B cell (primary cell): ENCODE results near the gene IWS1. TPM values are rescaled to one million over a fixed set of nuclear protein-coding genes. Genes with fewer than 3 reads are reported as not detected.
A peak's percentile ranks its signal among the peaks of the same experiment; 100 is the strongest.
"Not testable (repeated sequence)": the region's sequence is repeated elsewhere in the genome, so short reads cannot be mapped to it uniquely, and the experiment has no call there.

Experiments
- ATAC-seq: fragments of 200-7000 bp; cut with Tn5 transposase; one replicate; pipeline ENCODE4 v1.10.0; 2021; ENCODE audit warnings: low read depth, mild to moderate bottlenecking, moderate number of reproducible peaks, moderate library complexity
- CTCF ChIA-PET: fragments of 350-600 bp; sonication (Branson Sonifier 250); formaldehyde crosslinking; loops from one replicate; lab custom pipeline; 2021; ENCODE audit warnings: antibody characterized with exemption, inconsistent platforms; lab: Charles Lee
- POLR2A ChIA-PET: fragments of 350-600 bp; sonication (Branson Sonifier 250); formaldehyde crosslinking; loops from one replicate; lab custom pipeline; 2021; ENCODE audit warnings: antibody characterized with exemption; lab: Charles Lee
- DNase-seq: peaks from one replicate; pipeline ENCODE4 v3.0.0; 2013
- H2AFZ ChIP-seq: 2 replicates; pipeline ENCODE4 v1.6.1; 2012; ENCODE audit warnings: mild to moderate bottlenecking, low read depth, low read length; ENCODE audit not compliant: insufficient read depth, poor library complexity, severe bottlenecking
- H3K27ac ChIP-seq, 2 donors: 1 replicate in 1 of 2; 2 replicates in 1 of 2; pipeline ENCODE4 v1.5.1; 2012 to 2013; ENCODE audit warnings: low read length in 2 of 2, mild to moderate bottlenecking in 2 of 2, moderate library complexity in 1 of 2
- H3K27me3 ChIP-seq, 4 experiments: fragments of 200-600 bp in 1 of 4; sonication (generic) in 1 of 4; replicated peaks in 1 of 4; 1 replicate in 2 of 4; 2 replicates in 2 of 4; pipeline versions ENCODE4 v1.6.1 to v1.7.0; 2013 to 2016; ENCODE audit warnings: low read length in 3 of 4, mild to moderate bottlenecking in 2 of 4, mixed read lengths in 1 of 4, moderate library complexity in 1 of 4; ENCODE audit not compliant: insufficient read depth in 4 of 4, control insufficient read depth in 3 of 4; ENCODE audit errors: control extremely low read depth in 1 of 4
- H3K36me3 ChIP-seq, 2 experiments: replicated peaks in 1 of 2; 1 replicate in 1 of 2; 2 replicates in 1 of 2; pipeline versions ENCODE4 v1.6.1 to v1.7.1; 2013; ENCODE audit warnings: low read length in 1 of 2; ENCODE audit not compliant: insufficient read depth in 2 of 2, control insufficient read depth in 1 of 2; ENCODE audit errors: control extremely low read depth in 1 of 2, extremely low read depth in 1 of 2
- H3K4me1 ChIP-seq, 2 donors: fragments of 200-600 bp in 1 of 2; sonication (generic) in 1 of 2; 1 replicate in 1 of 2; 2 replicates in 1 of 2; pipeline versions ENCODE4 v1.5.1 to v1.6.1; 2013 to 2017; ENCODE audit warnings: low read length in 2 of 2; ENCODE audit not compliant: control insufficient read depth in 2 of 2, insufficient read depth in 2 of 2
- H3K4me2 ChIP-seq: replicated peaks from 2 replicates; pipeline ENCODE3; 2012; ENCODE audit warnings: mild to moderate bottlenecking, low read depth, low read length; ENCODE audit not compliant: poor library complexity, severe bottlenecking
- H3K4me3 ChIP-seq, 5 experiments: fragments of 200-600 bp in 1 of 5; sonication (generic) in 1 of 5; 1 replicate in 3 of 5; 2 replicates in 2 of 5; pipeline versions ENCODE4 v1.5.1 to v1.7.0; 2011 to 2016; ENCODE audit warnings: low read length in 4 of 5, mild to moderate bottlenecking in 4 of 5, low read depth in 2 of 5, control low read depth in 1 of 5, moderate library complexity in 1 of 5; ENCODE audit not compliant: insufficient read depth in 1 of 5; ENCODE audit errors: control extremely low read depth in 1 of 5, extremely low read depth in 1 of 5
- H3K79me2 ChIP-seq: fragments of 200-600 bp; sonication (generic); one replicate; pipeline ENCODE4 v1.6.0; 2016; ENCODE audit warnings: low read length; ENCODE audit not compliant: control insufficient read depth, insufficient read depth
- H3K9ac ChIP-seq: fragments of 200-600 bp; sonication (generic); 2 replicates; pipeline ENCODE4 v1.6.1; 2017; ENCODE audit warnings: mild to moderate bottlenecking, low read length, moderate library complexity
- H3K9me3 ChIP-seq, 3 donors: one replicate each; pipeline versions ENCODE4 v1.6.1 to v1.7.1; 2013; ENCODE audit warnings: low read length in 2 of 3; ENCODE audit not compliant: control insufficient read depth in 2 of 3, insufficient read depth in 1 of 3; ENCODE audit errors: control extremely low read depth in 1 of 3
- H4K20me1 ChIP-seq: 2 replicates; pipeline ENCODE4 v1.6.0; 2012; ENCODE audit warnings: mild to moderate bottlenecking, low read length; ENCODE audit not compliant: insufficient read depth, control insufficient read depth, poor library complexity, severe bottlenecking
- H3K27ac Mint-ChIP-seq: one replicate; pipeline ENCODE4 v1.8.0; 2021; ENCODE audit warnings: mixed read lengths
- H3K27me3 Mint-ChIP-seq: one replicate; pipeline ENCODE4 v1.8.0; 2021; ENCODE audit warnings: mixed read lengths
- H3K4me1 Mint-ChIP-seq: one replicate; pipeline ENCODE4 v1.8.0; 2021; ENCODE audit warnings: mixed read lengths
- H3K4me3 Mint-ChIP-seq: one replicate; pipeline ENCODE4 v1.8.0; 2021; ENCODE audit warnings: mixed read lengths
- H3K9me3 Mint-ChIP-seq: one replicate; pipeline ENCODE4 v1.8.0; 2022; ENCODE audit warnings: mixed read lengths; ENCODE audit not compliant: insufficient read depth
- CTCF ChIP-seq: fragments of 200-600 bp; IDR thresholded peaks from one replicate; pipeline ENCODE4 v1.8.0; 2022; ENCODE audit warnings: antibody characterized with exemption, mild to moderate bottlenecking
- EZH2 ChIP-seq: IDR thresholded peaks from 2 replicates; pipeline ENCODE4 v1.6.1; 2012; ENCODE audit warnings: borderline replicate concordance, low read depth, mild to moderate bottlenecking, moderate library complexity, low read length; ENCODE audit not compliant: insufficient read depth, poor library complexity, severe bottlenecking
- WGBS: methylation state at CpG from one replicate; pipeline ENCODE4 v1.1.5; 2013; ENCODE audit warnings: missing lambda C conversion rate; ENCODE audit not compliant: insufficient coverage; 5-methylcytosine and 5-hydroxymethylcytosine counted together
- intact Hi-C: fragments of 100-400 bp; cut with micrococcal nuclease; formaldehyde crosslinking; loops from one replicate; pipeline ENCODE4 v1.10.0; 2022
- polyA plus RNA-seq: library from polyadenylated mRNA; depleted of rRNA; stranded (reverse); fragments of >200 nt; gene quantifications from 2 replicates; pipeline ENCODE4 v1.2.3, GENCODE V29; 2012
- total RNA-seq, 2 donors: library from RNA; stranded (reverse); fragments of 120-200 nt in 1 of 2; gene quantifications; 1 replicate in 1 of 2; 2 replicates in 1 of 2; pipeline versions ENCODE4 v1.2.3 to v1.2.4, GENCODE V29; 2013 to 2022

Gene IWS1
- total and polyA plus RNA-seq, 2 donors (not counting 1 experiment from before 2014, with no cell fraction given): 22.5 to 45.9 TPM

DNA sequence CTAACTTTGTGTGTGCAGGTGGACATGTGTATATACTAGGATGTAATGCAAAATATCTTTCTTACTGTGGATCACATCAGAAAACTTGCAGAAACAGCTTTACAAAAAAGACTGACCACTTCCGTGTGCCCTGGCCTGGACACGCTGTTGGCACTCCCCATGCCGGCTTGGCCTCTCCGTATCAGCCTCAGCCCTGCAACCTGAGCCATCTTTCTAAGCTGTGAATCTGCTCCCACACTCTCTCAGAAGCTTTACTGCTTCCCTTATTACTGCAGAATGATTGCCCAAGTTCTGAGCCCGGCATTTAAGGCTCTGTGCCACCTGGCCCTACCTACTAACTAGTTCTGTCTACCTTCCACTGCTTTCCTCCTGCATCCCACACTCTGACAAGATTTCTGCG lies 47.0 kb upstream of the IWS1 start:
- Histone ChIP-seq H3K27me3 (no peaks in the 10 kb centered on the region), H3K27ac (no peak overlapping the region), H4K20me1 (no peaks in the 10 kb centered on the region), H3K36me3 (no peaks in the 10 kb centered on the region), H3K4me3 (no peak overlapping the region), H3K9ac (no peak overlapping the region), H3K4me1 (peaks cover 39% of the 10 kb centered on the region in 2 donors), H3K4me2 (no peak overlapping the region), H3K79me2 (no peaks in the 10 kb centered on the region), H2AFZ (no peak overlapping the region), H3K9me3 (peaks cover 0 to 11% (median 0%) of the 10 kb centered on the region in 3 donors)
- ChIA-PET CTCF (no interaction called here), POLR2A (no interaction called here)
- WGBS: 97% methylated on average over 6 of the region's 6 CpGs
- Mint-ChIP-seq H3K4me3 (no peak overlapping the region), H3K9me3 (no peaks in the 10 kb centered on the region), H3K27ac (no peak overlapping the region), H3K27me3 (no peaks in the 10 kb centered on the region), H3K4me1 (peaks cover 52% of the 10 kb centered on the region)
- ATAC-seq: no peak
- TF ChIP-seq CTCF (no peak), EZH2 (no peak)
- intact Hi-C loops: no loop called here
- DNase-seq: peak; percentile 2

DNA sequence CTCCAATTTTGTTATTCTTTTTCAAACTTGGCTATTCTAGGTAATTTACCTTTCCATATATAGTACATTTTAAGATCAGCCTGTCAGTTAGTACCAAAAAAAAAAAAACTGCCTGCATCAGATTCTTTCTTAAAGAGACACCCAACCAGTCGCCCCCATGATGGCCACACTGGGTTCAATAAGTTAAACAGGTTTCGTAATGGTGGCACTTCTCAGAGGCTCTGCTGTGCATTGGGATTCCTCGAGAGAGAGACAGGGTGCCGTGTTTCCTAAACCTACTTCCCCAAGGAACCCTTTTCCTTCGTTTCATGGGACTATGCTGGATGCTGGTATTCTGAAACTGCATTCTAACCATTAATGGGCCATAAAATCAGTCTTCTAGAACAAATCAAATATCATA lies 46.6 kb upstream of the IWS1 start:
- Mint-ChIP-seq H3K9me3 (no peaks in the 10 kb centered on the region), H3K27ac (no peak overlapping the region), H3K27me3 (no peaks in the 10 kb centered on the region), H3K4me1 (peaks cover 47% of the 10 kb centered on the region), H3K4me3 (no peak overlapping the region)
- Histone ChIP-seq H3K4me2 (no peak overlapping the region), H3K36me3 (no peaks in the 10 kb centered on the region), H2AFZ (no peak overlapping the region), H3K27ac (no peak overlapping the region), H3K4me1 (peaks cover 34 to 35% of the 10 kb centered on the region in 2 donors), H3K9ac (no peak overlapping the region), H3K79me2 (no peaks in the 10 kb centered on the region), H3K9me3 (peaks cover 0 to 11% (median 0%) of the 10 kb centered on the region in 3 donors), H4K20me1 (no peaks in the 10 kb centered on the region), H3K4me3 (no peak overlapping the region), H3K27me3 (no peaks in the 10 kb centered on the region)
- ChIA-PET CTCF (no interaction called here), POLR2A (no interaction called here)
- intact Hi-C loops: no loop called here
- TF ChIP-seq CTCF (no peak), EZH2 (no peak)
- peak; percentile 3 for DNase-seq
- no CpG with 5 or more reads among the region's 5 CpGs for WGBS
- ATAC-seq: no peak

- H3K4me3 ChIP-seq, H3K27me3 Mint-ChIP-seq, DNase-seq, H3K4me2 ChIP-seq, CTCF ChIA-PET, H3K4me3 Mint-ChIP-seq, H3K27me3 ChIP-seq, H3K79me2 ChIP-seq, H3K27ac Mint-ChIP-seq, H3K9me3 Mint-ChIP-seq, ATAC-seq, H3K36me3 ChIP-seq, H3K27ac ChIP-seq, H2AFZ ChIP-seq, H3K9ac ChIP-seq, POLR2A ChIA-PET, H3K9me3 ChIP-seq, intact Hi-C loops, H4K20me1 ChIP-seq: not testable (repeated sequence)
- WGBS: 84% methylated on average over 2 of the region's 2 CpGs
- peaks cover 29 to 30% of the 10 kb centered on the region in 2 donors for H3K4me1 ChIP-seq
- H3K4me1 Mint-ChIP-seq: peaks cover 42% of the 10 kb centered on the region
These were observed 46.1 kb upstream of the IWS1 start for GRCh38 chr2:127572352-127572751.
